Stimulated activated CD8-positive, alpha-beta memory T cell treated with anti-CD3 and anti-CD28 coated beads, Interleukin-4, amount 100 ng/mL, for 4 hours (primary cell): Measurements from ENCODE around the gene MYO1B.

Experiments
- DNase-seq, 2 donors: peaks; one replicate each; pipeline ENCODE4 v3.0.0-alpha.2; 2020; ENCODE audit warnings: low read depth in 2 of 2, low spot score in 1 of 2

The MYO1B gene

GRCh38 chr2:191355170-191355758 is 110.1 kb downstream of the MYO1B start:
- DNase-seq: no peak

- DNase-seq: no peak
These were observed 112.5 kb downstream of the MYO1B start for GRCh38 chr2:191357678-191358077.

GRCh38 chr2:191358325-191359025 is 113.3 kb downstream of the MYO1B start:
- DNase-seq: no peak

DNA sequence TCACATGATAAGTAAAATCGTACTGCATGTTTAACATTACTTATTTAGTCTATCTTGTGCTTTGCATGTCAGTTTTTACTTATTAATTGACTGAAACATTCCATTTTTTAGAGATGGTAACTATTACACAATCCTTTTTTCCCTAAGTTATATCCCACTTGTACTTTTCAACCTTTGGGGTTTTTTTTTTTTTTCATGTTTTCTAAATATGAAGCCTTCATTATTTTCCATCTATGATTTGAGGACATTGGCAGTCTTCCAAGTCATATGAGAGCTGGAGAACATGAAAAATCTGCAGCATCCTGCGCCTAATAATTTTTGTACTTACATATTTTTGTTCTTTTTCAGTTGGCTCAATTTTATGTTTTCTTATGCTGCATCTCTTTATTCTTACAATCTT is 113.9 kb downstream of the MYO1B start:
- no peak for DNase-seq

DNA sequence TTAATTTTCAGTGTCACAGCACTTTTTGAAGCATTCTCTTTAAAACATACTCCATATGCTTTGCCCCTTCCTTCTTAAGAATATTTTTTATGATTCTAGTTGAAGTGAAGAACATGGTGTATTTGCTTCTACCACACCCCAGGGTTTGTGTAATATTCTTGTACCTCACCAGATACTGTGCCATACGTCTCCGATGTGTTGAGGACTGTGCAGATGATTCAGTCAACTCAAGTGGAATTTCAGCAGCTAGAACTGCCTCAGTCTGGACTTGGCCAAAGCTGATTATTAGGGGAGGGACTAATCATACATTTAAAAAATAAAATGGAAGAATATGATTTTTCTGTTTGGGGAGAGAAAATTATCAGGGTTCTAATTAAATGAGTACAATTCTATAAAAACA is 115.7 kb downstream of the MYO1B start:
- DNase-seq: no peak

- no peak for DNase-seq
These were observed 117.6 kb downstream of the MYO1B start for GRCh38 chr2:191362841-191363240.

GRCh38 chr2:191363267-191363666 is 118.1 kb downstream of the MYO1B start:
- no peak for DNase-seq

DNA sequence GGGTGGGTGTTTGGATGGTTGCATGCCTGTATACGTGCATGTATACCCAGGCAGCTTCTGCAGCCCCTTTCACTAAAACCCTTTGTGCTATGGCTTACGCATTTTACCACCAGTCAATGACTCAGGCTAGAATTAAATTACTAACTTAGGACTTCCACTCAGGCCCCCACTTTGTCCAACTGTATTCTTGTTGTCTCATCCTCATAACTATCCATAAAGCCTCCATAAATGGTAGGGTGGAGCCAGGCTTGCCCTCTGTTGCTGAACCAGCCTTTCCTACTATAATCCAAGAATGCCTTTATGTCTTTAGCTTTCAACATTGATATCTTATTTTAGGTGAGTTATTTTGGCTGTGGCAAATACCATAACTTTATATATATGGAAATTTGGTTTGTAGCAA is 119.9 kb downstream of the MYO1B start:
- no peak for DNase-seq

DNA sequence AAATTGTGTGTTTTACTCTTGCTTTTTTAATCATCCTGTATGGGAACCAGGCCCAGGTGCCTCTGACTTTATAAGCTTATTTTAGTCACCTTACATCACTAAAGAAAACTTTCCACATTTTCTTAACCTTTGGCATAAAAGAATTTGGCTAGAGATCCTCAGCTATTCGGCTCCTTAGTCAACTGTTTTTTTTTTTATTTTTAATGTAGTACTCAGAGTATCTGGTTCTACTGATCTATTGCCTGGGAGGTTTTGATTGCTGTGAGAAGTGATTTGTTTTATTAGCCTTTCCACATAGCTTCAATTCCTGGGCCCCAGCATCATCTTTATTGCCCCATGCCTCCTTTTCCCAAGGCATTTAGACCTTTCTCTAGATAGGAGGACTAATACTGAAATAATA is 121.0 kb downstream of the MYO1B start:
- DNase-seq: no peak

DNA sequence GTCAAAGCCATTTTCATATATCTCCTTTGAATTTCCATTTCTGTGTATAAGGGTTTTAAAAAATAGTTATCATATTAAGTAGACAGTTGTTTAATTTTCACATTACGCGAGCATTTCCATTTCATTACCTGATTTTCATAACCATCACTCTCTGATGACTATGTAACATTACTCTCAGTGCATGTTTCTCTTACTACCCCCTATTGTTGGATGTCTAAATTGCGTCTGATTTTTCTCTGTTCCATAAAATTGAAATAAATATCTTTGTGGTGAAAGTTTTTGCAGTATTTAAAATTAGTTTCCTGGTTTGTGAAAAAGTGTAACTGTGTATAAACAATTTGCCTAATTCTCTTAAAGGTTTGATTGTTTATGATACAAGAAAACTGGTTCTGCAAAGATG is 123.8 kb downstream of the MYO1B start:
- DNase-seq: no peak

GRCh38 chr2:191374366-191374765 is 129.2 kb downstream of the MYO1B start:
- DNase-seq: no peak

DNA sequence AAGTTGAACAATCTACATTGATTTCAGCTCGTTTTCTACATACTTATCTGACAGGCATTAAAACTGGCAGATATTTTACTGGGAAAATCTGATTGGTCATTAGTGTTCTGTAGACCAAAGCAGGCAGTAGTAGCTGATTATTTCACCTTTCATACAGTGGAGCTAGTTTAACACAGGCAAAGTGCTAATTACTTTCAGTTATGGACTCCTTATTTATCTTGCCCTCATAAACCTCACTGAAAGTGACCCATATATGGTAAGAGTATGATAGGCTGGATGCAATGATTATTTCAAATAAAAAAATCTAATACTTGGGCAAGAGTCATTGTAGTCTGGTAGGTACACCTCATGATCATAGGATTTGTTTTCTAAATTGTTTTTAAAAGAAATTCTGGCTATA is 129.7 kb downstream of the MYO1B start:
- DNase-seq: no peak

DNA sequence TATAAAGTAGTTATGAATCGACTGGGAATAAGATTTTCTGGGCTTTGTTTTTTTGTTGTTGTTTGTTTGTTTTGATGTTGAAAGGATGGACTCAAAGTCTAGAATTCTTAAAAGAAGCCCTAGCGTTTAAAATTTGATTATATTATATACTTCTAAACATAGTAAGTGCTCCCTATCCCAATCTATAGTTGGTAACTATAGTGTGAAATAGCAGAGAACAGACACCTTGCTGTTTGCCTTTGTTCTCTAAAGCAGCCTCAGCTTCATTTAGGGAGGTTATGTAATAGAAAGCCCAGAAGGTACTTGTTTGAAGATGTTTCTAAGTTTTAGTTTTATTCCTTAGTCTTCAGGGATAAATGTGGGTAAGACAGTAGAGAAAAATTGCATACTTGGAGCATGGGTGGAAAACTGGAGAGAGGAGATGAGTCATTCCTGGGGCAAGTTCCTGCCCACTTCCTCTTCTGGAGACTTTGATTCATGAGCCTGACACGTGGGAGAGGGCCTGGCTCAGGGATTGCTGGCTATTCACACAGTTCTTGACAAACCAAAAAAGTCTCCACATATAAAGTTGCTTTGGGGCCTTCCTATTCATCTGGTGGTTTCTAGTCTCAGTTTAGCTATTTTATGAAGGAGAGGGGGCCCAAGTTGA is 131.9 kb downstream of the MYO1B start:
- DNase-seq: no peak

GRCh38 chr2:191379375-191379774 is 134.2 kb downstream of the MYO1B start:
- DNase-seq: no peak

DNA sequence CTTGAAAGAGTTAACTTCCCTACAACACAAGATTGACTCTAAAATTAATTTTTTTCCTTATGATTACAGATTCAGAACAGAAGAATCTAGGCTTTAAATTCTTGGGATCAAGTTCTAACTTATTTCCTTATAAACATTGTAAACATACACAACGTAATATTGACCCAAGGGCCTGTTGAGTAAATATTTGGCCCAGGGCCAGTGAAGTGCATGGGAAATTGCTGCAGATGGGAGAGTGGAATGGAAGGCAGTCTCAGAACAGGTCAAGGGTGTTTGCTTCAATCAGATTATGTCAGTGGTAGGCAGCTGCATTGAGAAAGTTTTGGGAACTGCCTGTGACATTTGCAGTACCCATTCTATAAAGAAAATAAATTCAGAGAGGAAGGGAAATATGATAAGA is 137.6 kb downstream of the MYO1B start:
- no peak for DNase-seq

DNA sequence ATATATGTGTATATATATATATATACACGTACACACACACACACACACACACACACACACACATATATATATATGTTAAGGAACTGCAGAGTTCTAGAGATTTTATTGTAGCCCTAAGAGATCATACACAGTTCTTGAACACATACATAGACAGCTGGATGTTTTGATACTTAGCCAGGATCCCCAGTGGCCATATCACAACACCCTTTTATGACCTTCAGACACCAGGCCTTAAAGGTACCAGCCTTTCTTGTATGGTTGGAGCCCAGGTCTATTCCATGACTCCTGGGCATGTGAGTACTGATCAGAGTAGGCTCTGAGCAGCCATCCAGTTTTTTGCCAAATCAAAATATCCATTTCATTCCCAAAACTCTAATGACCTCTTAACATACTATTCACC is 138.3 kb downstream of the MYO1B start:
- no peak for DNase-seq

DNA sequence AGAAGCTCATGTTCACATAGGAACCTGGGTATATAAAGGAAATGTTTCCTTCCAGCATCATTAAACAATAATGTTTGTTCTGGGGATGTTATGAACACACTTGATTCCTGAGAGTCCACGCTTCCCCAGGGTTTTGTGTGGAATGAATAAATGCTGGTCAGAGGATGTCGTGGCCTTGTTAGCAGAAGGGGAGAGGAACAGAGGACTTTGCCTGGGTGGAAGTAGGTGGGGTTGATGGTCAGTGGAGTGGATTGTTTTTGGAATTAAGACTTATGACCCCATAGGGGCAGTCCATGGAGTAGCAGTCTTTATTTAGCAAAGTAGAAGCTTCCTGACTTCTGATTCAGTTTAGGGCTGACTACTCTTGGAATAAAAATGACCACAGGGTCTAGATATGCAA is 139.6 kb downstream of the MYO1B start:
- DNase-seq: no peak

GRCh38 chr2:191385416-191386160 is 140.4 kb downstream of the MYO1B start:
- DNase-seq: no peak

- no peak for DNase-seq
These were observed 141.8 kb downstream of the MYO1B start for GRCh38 chr2:191386938-191387536.

DNA sequence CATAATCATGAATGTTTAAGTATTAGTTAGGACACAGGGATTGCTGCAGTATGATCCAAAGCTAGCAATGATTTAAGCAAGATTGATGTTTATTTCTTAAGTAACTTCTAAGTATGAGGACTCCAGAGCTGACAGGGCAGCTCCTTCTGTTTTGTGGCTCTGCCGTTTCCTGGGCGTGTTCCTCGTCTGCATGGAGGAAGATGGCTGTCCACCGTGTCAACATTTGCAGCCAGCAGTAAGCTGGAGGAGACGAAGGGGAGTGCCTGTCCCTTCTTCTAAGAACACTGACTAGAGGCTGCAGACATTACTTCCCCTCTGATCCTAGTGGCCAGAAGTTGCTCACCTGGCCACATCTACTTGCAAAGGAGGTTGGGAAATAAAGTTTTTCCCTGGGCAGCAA is 144.1 kb downstream of the MYO1B start:
- DNase-seq: no peak

- no peak for DNase-seq
These were observed 146.0 kb downstream of the MYO1B start for GRCh38 chr2:191391171-191391570.

GRCh38 chr2:191394043-191394442 is 148.8 kb downstream of the MYO1B start:
- no peak for DNase-seq
